Chondrocyte (in vitro differentiated cells): ENCODE measurements around the gene PRPF6. TPM values are rescaled to one million over a fixed set of nuclear protein-coding genes. Genes with fewer than 3 reads are reported as not detected.

Experiments
- DNase-seq: peaks from one replicate; pipeline ENCODE4 v3.0.0; 2021; ENCODE audit warnings: mixed read lengths, low spot score
- H3K27ac Mint-ChIP-seq: one replicate; pipeline ENCODE4 v1.8.0; 2021; ENCODE audit warnings: mild to moderate bottlenecking, moderate library complexity, mixed read lengths; ENCODE audit not compliant: unreplicated experiment
- H3K27me3 Mint-ChIP-seq: 2 replicates; pipeline ENCODE4 v1.8.0; 2021; ENCODE audit warnings: low read depth, mixed read lengths
- H3K36me3 Mint-ChIP-seq: 2 replicates; pipeline ENCODE4 v1.8.0; 2021; ENCODE audit warnings: low read depth, mixed read lengths
- H3K4me1 Mint-ChIP-seq: 2 replicates; pipeline ENCODE4 v1.8.0; 2021; ENCODE audit warnings: low read depth, mild to moderate bottlenecking, mixed read lengths
- H3K4me3 Mint-ChIP-seq: one replicate; pipeline ENCODE4 v1.8.0; 2021; ENCODE audit warnings: mild to moderate bottlenecking, moderate library complexity, mixed read lengths; ENCODE audit not compliant: unreplicated experiment
- H3K9me3 Mint-ChIP-seq: 2 replicates; pipeline ENCODE4 v1.8.0; 2021; ENCODE audit warnings: low read depth, mixed read lengths
- CTCF ChIP-seq: fragments of 200-600 bp; sonication (generic); IDR thresholded peaks from 2 replicates; pipeline ENCODE4 v1.5.0; 2021; ENCODE audit warnings: antibody characterized with exemption, mild to moderate bottlenecking, moderate library complexity
- total RNA-seq: library from RNA; stranded (reverse); gene quantifications from 3 replicates; pipeline ENCODE4 v1.2.1, GENCODE V29; 2021

PRPF6 gene
- total RNA-seq, 1 donor from 2014 or later, result 49.0 TPM

GRCh38 chr20:64065062-64065973, 84.4 kb downstream of the PRPF6 start:
- no peaks in the 10 kb centered on the region for H3K27me3 Mint-ChIP-seq
- no peak overlapping the region for H3K4me3 Mint-ChIP-seq
- H3K36me3 Mint-ChIP-seq, result peaks cover 2% of the 10 kb centered on the region
- no peak for DNase-seq
- H3K4me1 Mint-ChIP-seq, result peaks cover 30% of the 10 kb centered on the region
- TF ChIP-seq CTCF, result no peak
- no peaks in the 10 kb centered on the region for H3K9me3 Mint-ChIP-seq
- peak overlapping the region; percentile 22 for H3K27ac Mint-ChIP-seq

GRCh38 chr20:64065974-64066343, 85.0 kb downstream of the PRPF6 start:
- Mint-ChIP-seq H3K9me3 (no peaks in the 10 kb centered on the region), H3K36me3 (peaks cover 2% of the 10 kb centered on the region), H3K27ac (no peak overlapping the region), H3K4me3 (no peak overlapping the region), H3K4me1 (peaks cover 30% of the 10 kb centered on the region), H3K27me3 (no peaks in the 10 kb centered on the region)
- no peak for DNase-seq
- TF ChIP-seq CTCF, result no peak

- H3K27ac Mint-ChIP-seq, result no peak overlapping the region
- DNase-seq, result no peak
- peaks cover 28% of the 10 kb centered on the region for H3K4me1 Mint-ChIP-seq
Observed at GRCh38 chr20:64067005-64067632, 86.2 kb downstream of the PRPF6 start.

GRCh38 chr20:64067733-64068307, 86.9 kb downstream of the PRPF6 start:
- Mint-ChIP-seq H3K9me3 (no peaks in the 10 kb centered on the region), H3K36me3 (peaks cover 2% of the 10 kb centered on the region), H3K27ac (no peak overlapping the region), H3K4me1 (peaks cover 24% of the 10 kb centered on the region), H3K27me3 (no peaks in the 10 kb centered on the region), H3K4me3 (no peak overlapping the region)
- DNase-seq, result no peak
- TF ChIP-seq CTCF, result no peak

More at GRCh38 chr20:64067005-64067632, 86.2 kb downstream of the PRPF6 start:
- no peak for TF ChIP-seq CTCF
- Mint-ChIP-seq H3K27me3 (no peaks in the 10 kb centered on the region), H3K4me3 (no peak overlapping the region), H3K36me3 (peaks cover 2% of the 10 kb centered on the region), H3K9me3 (no peaks in the 10 kb centered on the region)
